Motor neuron (in vitro differentiated cells): ENCODE results near the gene PCSK7. TPM values are rescaled to one million over a fixed set of nuclear protein-coding genes. Genes with fewer than 3 reads are reported as not detected.
"Not testable (repeated sequence)": the region's sequence is repeated elsewhere in the genome, so short reads cannot be mapped to it uniquely, and the experiment has no call there.

Experiments
- ATAC-seq, 8 experiments: fragments of 200-7000 bp; cut with Tn5 transposase; replicated peaks in 6 of 8; 2 replicates each; pipeline ENCODE4 v1.8.0; 2021; ENCODE audit warnings: mild to moderate bottlenecking in 8 of 8, moderate library complexity in 8 of 8
- H3K27ac ChIP-seq, 2 donors: fragments of 250-450 bp; sonication (Bioruptor Pico); 2 replicates each; pipeline ENCODE4 v1.9.0; 2021; ENCODE audit warnings: antibody characterized with exemption in 2 of 2, mild to moderate bottlenecking in 2 of 2, moderate library complexity in 1 of 2
- H3K4me1 ChIP-seq, 2 donors: fragments of 250-450 bp; sonication (Bioruptor Pico); replicated peaks in 1 of 2; 2 replicates each; pipeline ENCODE4 v1.6.1; 2021; ENCODE audit warnings: antibody characterized with exemption in 2 of 2, mild to moderate bottlenecking in 2 of 2, moderate library complexity in 1 of 2
- H3K4me3 ChIP-seq, 5 donors: fragments of 250-450 bp; sonication (Bioruptor Pico); 2 replicates each; pipeline ENCODE4 v1.9.0; 2021; ENCODE audit warnings: antibody characterized with exemption in 5 of 5, mild to moderate bottlenecking in 5 of 5, moderate library complexity in 4 of 5
- WGBS, 10 experiments: fragments of 450-650 bp; shearing (Covaris generic); methylation state at CpG; one replicate each; pipeline ENCODE4 v1.0.0; 2022; 5-methylcytosine and 5-hydroxymethylcytosine counted together
- in situ Hi-C, 9 experiments: fragments of 400-800 bp; cut with MboI; loops; one replicate each; pipeline ENCODE4 v1.15.0; 2021; ENCODE audit warnings: low sequenced_read_pairs in 9 of 9, low pct_unique_long_range_greater_than_20kb in 2 of 9; ENCODE audit not compliant: unreplicated experiment in 9 of 9
- total RNA-seq, 8 experiments: library from RNA; unstranded; fragments of 300-600 nt; gene quantifications; 2 replicates each; pipeline versions ENCODE4 v1.2.3 to v1.2.4, GENCODE V29; 2022

PCSK7 gene
- total RNA-seq, result 10 to 100 TPM; 14.2 to 54.1 (median 21.1) TPM

- peak in 1 of 8 experiments; percentile 0 for ATAC-seq
- in situ Hi-C loops, result no loop called here
- Histone ChIP-seq H3K4me3 (peak within 1 kb of the TSS; percentile 84 to 95 (median 89)), H3K27ac (peak within 1 kb of the TSS; percentile 93), H3K4me1 (peaks cover 12 to 19% of the 10 kb centered on the region in 2 donors)
- WGBS, 10 experiments, result no CpG with 5 or more reads among the region's 13 CpGs
Measured at GRCh38 chr11:117231842-117232091, at the start of gene PCSK7. Gene PCSK7 (minus strand): TSS chr11:117232073. CDS start chr11:117229844, 2,229 bp downstream.

- H3K27ac ChIP-seq, result no peak overlapping the region
- peak in 7 of 8 experiments; percentile 90 to 98 (median 94) for ATAC-seq
- peaks cover 0 to 4% of the 10 kb centered on the region in 2 donors for H3K4me1 ChIP-seq
Measured at GRCh38 chr11:117281159-117281558, 49.3 kb upstream of the PCSK7 start.

GRCh38 chr11:117279711-117280376 lies 48.0 kb upstream of the PCSK7 start:
- no peak for ATAC-seq
- WGBS, 10 experiments, result 75 to 100% (median 94%) methylated on average over 2 to 4 of the region's 4 CpGs
- H3K4me1 ChIP-seq, result peaks cover 0 to 4% of the 10 kb centered on the region in 2 donors
- in situ Hi-C loops, result no loop called here
- H3K27ac ChIP-seq, result no peak overlapping the region
- no peak overlapping the region for H3K4me3 ChIP-seq

More at GRCh38 chr11:117281159-117281558, 49.3 kb upstream of the PCSK7 start:
- H3K4me3 ChIP-seq, result no peak overlapping the region
- 0 to 54% (median 23%) methylated on average over 2 to 6 of the region's 6 CpGs; no CpG with 5 or more reads in 3 of the 10 experiments for WGBS, 10 experiments
- in situ Hi-C loops, result no loop called here

GRCh38 chr11:117278347-117278746 lies 46.5 kb upstream of the PCSK7 start:
- H3K4me3 ChIP-seq, result no peak overlapping the region
- WGBS, 10 experiments, result 65 to 100% (median 100%) methylated on average over 1 to 2 of the region's 2 CpGs; no CpG with 5 or more reads in 1 of the 10 experiments
- ATAC-seq, result no peak
- peaks cover 0 to 4% of the 10 kb centered on the region in 2 donors for H3K4me1 ChIP-seq
- in situ Hi-C loops, result no loop called here
- no peak overlapping the region for H3K27ac ChIP-seq

GRCh38 chr11:117273550-117274289 lies 41.8 kb upstream of the PCSK7 start:
- no peak overlapping the region for H3K4me3 ChIP-seq
- WGBS, 10 experiments, result 39 to 100% (median 89%) methylated on average over 2 to 9 of the region's 9 CpGs; no CpG with 5 or more reads in 2 of the 10 experiments

GRCh38 chr11:117272175-117272574 lies 40.3 kb upstream of the PCSK7 start:
- H3K4me3 ChIP-seq, H3K27ac ChIP-seq, ATAC-seq, in situ Hi-C loops, H3K4me1 ChIP-seq: not testable (repeated sequence)
- WGBS, 10 experiments, result 60 to 100% (median 100%) methylated on average over 1 to 2 of the region's 5 CpGs; no CpG with 5 or more reads in 2 of the 10 experiments

More at GRCh38 chr11:117273550-117274289, 41.8 kb upstream of the PCSK7 start:
- Histone ChIP-seq H3K27ac (no peak overlapping the region), H3K4me1 (no peaks in the 10 kb centered on the region)
- peak in 4 of 8 experiments; percentile 32 to 71 (median 41) for ATAC-seq
- in situ Hi-C loops, result no loop called here

GRCh38 chr11:117271208-117271607 lies 39.3 kb upstream of the PCSK7 start:
- 69 to 100% (median 90%) methylated on average over 2 to 4 of the region's 4 CpGs; no CpG with 5 or more reads in 1 of the 10 experiments for WGBS, 10 experiments
- Histone ChIP-seq H3K27ac (no peak overlapping the region), H3K4me1 (no peaks in the 10 kb centered on the region), H3K4me3 (no peak overlapping the region)
- no peak for ATAC-seq
- in situ Hi-C loops, result no loop called here

- Histone ChIP-seq H3K27ac (no peak overlapping the region), H3K4me1 (no peaks in the 10 kb centered on the region), H3K4me3 (no peak overlapping the region)
- 63 to 100% (median 91%) methylated on average over 1 to 2 of the region's 2 CpGs; no CpG with 5 or more reads in 2 of the 10 experiments for WGBS, 10 experiments
- no peak for ATAC-seq
- in situ Hi-C loops, result no loop called here
Measured at GRCh38 chr11:117269856-117270255, 38.0 kb upstream of the PCSK7 start.

- H3K4me3 ChIP-seq, result no peak overlapping the region
- H3K4me1 ChIP-seq, result no peaks in the 10 kb centered on the region
- in situ Hi-C loops, result no loop called here
- ATAC-seq, result no peak
- WGBS, 10 experiments, result 67 to 100% (median 93%) methylated on average over 1 to 2 of the region's 2 CpGs
- H3K27ac ChIP-seq, result no peak overlapping the region
Measured at GRCh38 chr11:117265745-117266144, 33.9 kb upstream of the PCSK7 start.

- H3K4me3 ChIP-seq, H3K4me1 ChIP-seq, in situ Hi-C loops, ATAC-seq, H3K27ac ChIP-seq: not testable (repeated sequence)
- 86 to 100% (median 95%) methylated on average over 2 to 7 of the region's 7 CpGs; no CpG with 5 or more reads in 1 of the 10 experiments for WGBS, 10 experiments
Measured at GRCh38 chr11:117264624-117265323, 32.9 kb upstream of the PCSK7 start.

- no peak overlapping the region for H3K4me3 ChIP-seq
- no peak overlapping the region for H3K27ac ChIP-seq
- ATAC-seq, result no peak
- no peaks in the 10 kb centered on the region for H3K4me1 ChIP-seq
- in situ Hi-C loops, result no loop called here
- WGBS, 10 experiments, result 8 to 100% (median 75%) methylated on average over 1 of the region's 1 CpG; no CpG with 5 or more reads in 3 of the 10 experiments
Measured at GRCh38 chr11:117259417-117259816, 27.5 kb upstream of the PCSK7 start.

GRCh38 chr11:117258576-117258975 lies 26.7 kb upstream of the PCSK7 start:
- WGBS, 10 experiments, result 48 to 100% (median 89%) methylated on average over 2 of the region's 2 CpGs; no CpG with 5 or more reads in 1 of the 10 experiments
- Histone ChIP-seq H3K4me3 (no peak overlapping the region), H3K27ac (no peak overlapping the region), H3K4me1 (no peaks in the 10 kb centered on the region)
- in situ Hi-C loops, result no loop called here
- no peak for ATAC-seq

GRCh38 chr11:117256573-117256972 lies 24.7 kb upstream of the PCSK7 start:
- in situ Hi-C loops, result no loop called here
- no peak overlapping the region for H3K27ac ChIP-seq
- no peak overlapping the region for H3K4me3 ChIP-seq
- no peaks in the 10 kb centered on the region for H3K4me1 ChIP-seq
- 0 to 100% (median 41%) methylated on average over 1 to 2 of the region's 2 CpGs; no CpG with 5 or more reads in 2 of the 10 experiments for WGBS, 10 experiments
- ATAC-seq, result peak in 2 of 8 experiments; percentile 38 to 65
